H1 (cell line): ENCODE data around the gene ARID1B. TPM values are rescaled to one million over a fixed set of nuclear protein-coding genes. Genes with fewer than 3 reads are reported as not detected.
A peak's percentile ranks its signal among the peaks of the same experiment; 100 is the strongest.

Source experiments
- CTCF ChIA-PET: fragments of 300-600 bp; sonication (Branson Sonifier 250); formaldehyde crosslinking; loops from one replicate; lab custom pipeline; 2021; ENCODE audit not compliant: partially characterized antibody; lab: Charles Lee
- POLR2A ChIA-PET: fragments of 300-600 bp; sonication (Branson Sonifier 250); formaldehyde crosslinking; loops from one replicate; lab custom pipeline; 2021; ENCODE audit warnings: inconsistent platforms; ENCODE audit not compliant: partially characterized antibody; lab: Charles Lee
- DNase-seq, 2 experiments: peaks; one replicate each; pipeline versions ENCODE4 v3.0.0 to v3.0.0-alpha.2; 2010 to 2022; ENCODE audit warnings: low spot score in 2 of 2, low read depth in 1 of 2, mixed read lengths in 1 of 2
- FAIRE-seq: peaks from 2 replicates; lab custom pipeline; 2011; peaks lifted over from hg19 to GRCh38; lab: Jason Lieb, UNC
- H2AFZ ChIP-seq: 2 replicates; pipeline ENCODE4 v1.8.1; 2012; ENCODE audit warnings: low read length, inconsistent platforms
- H2AK5ac ChIP-seq: 2 replicates; pipeline ENCODE4 v1.6.1; 2013; ENCODE audit warnings: low read depth, low read length
- H2BK120ac ChIP-seq: replicated peaks from 2 replicates; pipeline ENCODE3; 2013; ENCODE audit warnings: low read depth, low read length, inconsistent platforms
- H2BK12ac ChIP-seq: 2 replicates; pipeline ENCODE4 v1.6.1; 2013; ENCODE audit warnings: low read depth, low read length
- H2BK15ac ChIP-seq: 2 replicates; pipeline ENCODE4 v1.6.1; 2013; ENCODE audit warnings: low read length
- H2BK20ac ChIP-seq: 2 replicates; pipeline ENCODE4 v1.6.1; 2013; ENCODE audit warnings: low read length
- H2BK5ac ChIP-seq: 2 replicates; pipeline ENCODE4 v1.6.1; 2013; ENCODE audit warnings: low read depth, low read length
- H3K14ac ChIP-seq: 2 replicates; pipeline ENCODE4 v1.6.1; 2013; ENCODE audit warnings: inconsistent platforms; ENCODE audit not compliant: insufficient read length
- H3K18ac ChIP-seq: 2 replicates; pipeline ENCODE4 v1.6.1; 2013; ENCODE audit warnings: low read length; ENCODE audit errors: extremely low read depth
- H3K23ac ChIP-seq: 2 replicates; pipeline ENCODE4 v1.6.1; 2013; ENCODE audit warnings: inconsistent platforms; ENCODE audit not compliant: insufficient read length
- H3K23me2 ChIP-seq: 2 replicates; pipeline ENCODE4 v1.6.1; 2013; ENCODE audit warnings: low read depth, low read length
- H3K27ac ChIP-seq: 2 replicates; pipeline ENCODE4 v1.6.1; 2011; ENCODE audit warnings: low read depth, low read length, inconsistent platforms
- H3K27me3 ChIP-seq, 4 experiments: replicated peaks in 1 of 4; 1 replicate in 1 of 4; 2 replicates in 3 of 4; pipeline versions ENCODE4 v1.6.1 to v1.8.1; 2011 to 2013; ENCODE audit warnings: low read length in 3 of 4, mild to moderate bottlenecking in 3 of 4, inconsistent platforms in 2 of 4, mixed read lengths in 2 of 4, moderate library complexity in 1 of 4; ENCODE audit not compliant: control insufficient read depth in 3 of 4, insufficient read depth in 3 of 4; ENCODE audit errors: extremely low read depth in 1 of 4
- H3K36me3 ChIP-seq, 4 experiments: 2 replicates each; pipeline versions ENCODE4 v1.6.1 to v1.8.1; 2011 to 2013; ENCODE audit warnings: mild to moderate bottlenecking in 4 of 4, low read length in 3 of 4, moderate library complexity in 2 of 4, control low read depth in 1 of 4, inconsistent platforms in 1 of 4; ENCODE audit not compliant: insufficient read depth in 4 of 4, control insufficient read depth in 2 of 4
- H3K4ac ChIP-seq: replicated peaks from 2 replicates; pipeline ENCODE3; 2013; ENCODE audit warnings: low read length, low read depth, mixed read lengths, inconsistent platforms; ENCODE audit not compliant: insufficient read length
- H3K4me1 ChIP-seq, 4 experiments: replicated peaks in 1 of 4; 1 replicate in 1 of 4; 2 replicates in 3 of 4; pipeline versions ENCODE4 v1.6.1 to v1.8.1; 2011 to 2013; ENCODE audit warnings: low read length in 3 of 4, inconsistent platforms in 2 of 4, mixed read lengths in 1 of 4; ENCODE audit not compliant: insufficient read depth in 4 of 4, control insufficient read depth in 3 of 4
- H3K4me2 ChIP-seq, 2 experiments: 2 replicates each; pipeline versions ENCODE4 v1.6.1 to v1.8.1; 2011 to 2013; ENCODE audit warnings: low read depth in 2 of 2, low read length in 2 of 2, control low read depth in 1 of 2, inconsistent platforms in 1 of 2, mild to moderate bottlenecking in 1 of 2; ENCODE audit not compliant: insufficient read depth in 1 of 2
- H3K4me3 ChIP-seq, 4 experiments: fragments of 200-600, 300-600 bp in 1 of 4; sonication (generic), shearing (Covaris generic), sonication (Bioruptor Twin) in 1 of 4; 2 replicates each; pipeline versions ENCODE4 v1.5.1 to v1.8.1; 2011 to 2016; ENCODE audit warnings: low read length in 4 of 4, low read depth in 3 of 4, control low read depth in 2 of 4, inconsistent platforms in 2 of 4, mild to moderate bottlenecking in 2 of 4, mixed read lengths in 1 of 4, moderate library complexity in 1 of 4; ENCODE audit not compliant: insufficient read depth in 2 of 4; ENCODE audit errors: extremely low read depth in 1 of 4
- H3K56ac ChIP-seq: replicated peaks from 2 replicates; pipeline ENCODE3; 2013; ENCODE audit warnings: low read depth, mild to moderate bottlenecking, mixed read lengths, low read length, inconsistent platforms; ENCODE audit not compliant: insufficient read length
- H3K79me1 ChIP-seq: 2 replicates; pipeline ENCODE4 v1.6.1; 2013; ENCODE audit warnings: low read depth, low read length, control low read depth
- H3K79me2 ChIP-seq, 2 experiments: 2 replicates each; pipeline versions ENCODE4 v1.6.1 to v1.8.1; 2012 to 2013; ENCODE audit warnings: low read length in 2 of 2, mild to moderate bottlenecking in 2 of 2, inconsistent platforms in 1 of 2; ENCODE audit not compliant: insufficient read depth in 2 of 2, control insufficient read depth in 1 of 2
- H3K9ac ChIP-seq, 4 experiments: replicated peaks in 1 of 4; 1 replicate in 1 of 4; 2 replicates in 3 of 4; pipeline versions ENCODE4 v1.6.1 to v1.8.1; 2011 to 2013; ENCODE audit warnings: low read depth in 3 of 4, low read length in 3 of 4, control low read depth in 2 of 4, mild to moderate bottlenecking in 2 of 4, moderate library complexity in 2 of 4, inconsistent platforms in 1 of 4; ENCODE audit errors: extremely low read depth in 1 of 4
- H3K9me3 ChIP-seq, 2 experiments: 2 replicates each; pipeline versions ENCODE4 v1.6.1 to v1.8.1; 2012 to 2013; ENCODE audit warnings: mild to moderate bottlenecking in 2 of 2, moderate library complexity in 2 of 2, control low read depth in 1 of 2, inconsistent platforms in 1 of 2, low read depth in 1 of 2, low read length in 1 of 2, mixed read lengths in 1 of 2; ENCODE audit not compliant: insufficient read depth in 2 of 2
- H4K20me1 ChIP-seq, 2 experiments: replicated peaks in 1 of 2; 2 replicates each; pipeline versions ENCODE3 to v1.8.1; 2011 to 2013; ENCODE audit warnings: inconsistent platforms in 2 of 2, low read length in 2 of 2, mild to moderate bottlenecking in 1 of 2; ENCODE audit not compliant: insufficient read depth in 2 of 2, control insufficient read depth in 1 of 2
- H4K5ac ChIP-seq: 2 replicates; pipeline ENCODE4 v1.6.1; 2013; ENCODE audit warnings: low read length, low read depth, mixed read lengths, inconsistent platforms; ENCODE audit not compliant: insufficient read length
- H4K8ac ChIP-seq: 2 replicates; pipeline ENCODE4 v1.8.0; 2013; ENCODE audit warnings: mild to moderate bottlenecking, moderate library complexity, low read length, inconsistent platforms; ENCODE audit not compliant: insufficient read depth; ENCODE audit errors: extremely low read depth
- H4K91ac ChIP-seq: replicated peaks from 2 replicates; pipeline ENCODE3; 2013; ENCODE audit warnings: low read length, mixed read lengths, inconsistent platforms; ENCODE audit not compliant: insufficient read length
- CEBPB ChIP-seq: IDR thresholded peaks from 2 replicates; pipeline ENCODE4 v1.6.1; 2012; ENCODE audit warnings: low read depth, low read length
- CHD2 ChIP-seq: IDR thresholded peaks from 2 replicates; pipeline ENCODE4 v1.6.1; 2012; ENCODE audit warnings: low read length, improper control_type of control experiment
- CTBP2 ChIP-seq: IDR thresholded peaks from 2 replicates; pipeline ENCODE4 v1.7.0; 2011; ENCODE audit warnings: borderline replicate concordance, mild to moderate bottlenecking, moderate library complexity, mixed read lengths, low read length; ENCODE audit not compliant: insufficient read depth, insufficient read length
- EP300 ChIP-seq, 2 experiments: IDR thresholded peaks; 1 replicate in 1 of 2; 2 replicates in 1 of 2; pipeline ENCODE4 v1.6.1; 2011 to 2012; ENCODE audit warnings: low read depth in 2 of 2, low read length in 2 of 2, mild to moderate bottlenecking in 2 of 2, borderline replicate concordance in 1 of 2, inconsistent platforms in 1 of 2, moderate library complexity in 1 of 2
- SP1 ChIP-seq: IDR thresholded peaks from 2 replicates; pipeline ENCODE4 v1.6.1; 2011; ENCODE audit warnings: low read depth, low read length
- TAF1 ChIP-seq: IDR thresholded peaks from 2 replicates; pipeline ENCODE4 v1.6.1; 2011; ENCODE audit warnings: mild to moderate bottlenecking, low read depth, low read length
- WGBS, 2 experiments: shearing (Covaris generic) in 1 of 2; methylation state at CpG; one replicate each; pipeline versions ENCODE4 v1.1.6 to v1.1.7; 2013 to 2015; ENCODE audit warnings: low lambda C conversion rate in 2 of 2, mixed read lengths in 2 of 2, inconsistent platforms in 1 of 2, low coverage in 1 of 2, missing lambda C conversion rate in 1 of 2; ENCODE audit not compliant: insufficient replicate concordance in 2 of 2, insufficient coverage in 1 of 2, insufficient read length in 1 of 2; ENCODE audit errors: extremely low coverage in 1 of 2, missing lambda C conversion rate in 1 of 2; 5-methylcytosine and 5-hydroxymethylcytosine counted together
- polyA plus RNA-seq, 7 experiments: library from polyadenylated mRNA; depleted of rRNA in 3 of 7; stranded (reverse) in 5 of 7; unstranded in 2 of 7; fragments of >200 nt in 5 of 7; fragments of 200-250 nt in 2 of 7; gene quantifications; 1 replicate in 5 of 7; 2 replicates in 1 of 7; 4 replicates in 1 of 7; pipeline versions ENCODE4 v1.2.1 to v1.2.3, GENCODE V29; 2011 to 2013; ENCODE audit warnings: missing spikeins in 2 of 7, mixed read lengths in 2 of 7
- total RNA-seq: library from RNA; stranded (reverse); fragmentation: NEBNext Ultra II Directional; extraction: Animal tissue kit (Norgen Biotek cat#: 25700); gene quantifications from 2 replicates; pipeline ENCODE4 v1.2.1, GENCODE V29; 2021

Gene ARID1B
- total and polyA plus RNA-seq, 2 of the 8 experiments (the other 6 are each of a cell fraction or from before 2014, with no cell fraction given), result 24.3 to 70.3 TPM

- Histone ChIP-seq H3K9ac (no peak overlapping the region), H2BK12ac (no peak overlapping the region), H3K4me3 (peak overlapping the region in 1 of 4 experiments; percentile 40; a peak in 2 of 8 replicates), H2BK20ac (no peak overlapping the region), H3K4me1 (peaks cover 0 to 16% (median 8%) of the 10 kb centered on the region in 4 experiments; a peak in 5 of 7 replicates), H3K27ac (peak overlapping the region; percentile 9; the same call in 1 of the 2 replicates), H2AFZ (no peak overlapping the region), H2BK15ac (no peak overlapping the region), H3K4ac (no peak overlapping the region), H3K27me3 (no peaks in the 10 kb centered on the region), H3K9me3 (no peaks in the 10 kb centered on the region), H3K79me2 (peaks cover 0 to 21% of the 10 kb centered on the region in 2 experiments; a peak in 3 of 4 replicates), H2AK5ac (no peak overlapping the region), H2BK120ac (no peak overlapping the region), H3K18ac (no peak overlapping the region), H3K23me2 (peaks cover 4% of the 10 kb centered on the region; the same call in 1 of the 2 replicates), H3K79me1 (no peaks in the 10 kb centered on the region; the same call in 1 of the 2 replicates), H3K36me3 (no peaks in the 10 kb centered on the region), H4K20me1 (no peaks in the 10 kb centered on the region), H3K23ac (no peak overlapping the region), H3K4me2 (peak overlapping the region; percentile 50 to 53), H4K91ac (no peak overlapping the region), H3K56ac (no peak overlapping the region), H4K5ac (no peak overlapping the region), H4K8ac (no peak overlapping the region), H3K14ac (no peak overlapping the region), H2BK5ac (0 out of 2 replicates have a peak overlapping the region, but pooled peaks have one; percentile 26)
- 20% methylated on average over 5 of the region's 5 CpGs; no CpG with 5 or more reads in 1 of the 2 experiments for WGBS, 2 experiments
- POLR2A ChIA-PET, result no interaction called here
- CTCF ChIA-PET, result no interaction called here
- FAIRE-seq (peak; percentile 24), DNase-seq (no peak)
- TF ChIP-seq CHD2 (no peak), SP1 (no peak), CTBP2 (no peak), TAF1 (0 out of 2 replicates have a peak, but pooled peaks have one; percentile 34), EP300 (IDR thresholded peaks at IDR 0.05; ENCODE audit: borderline replicate concordance in 1 of 2, low read depth in 2 of 2, low read length in 2 of 2) (no peak), CEBPB (0 out of 2 replicates have a peak, but pooled peaks have one; percentile 56)
These were observed 2.2 kb upstream of the ARID1B start for GRCh38 chr6:156774863-156775405.
